NCI-H1105 treated with DMSO at 0.1 percent for 48 hours (cell line): ENCODE measurements around the gene IL17B.

Experiments used
- DNase-seq: peaks from one replicate; lab custom pipeline; 2025; lab: John Stamatoyannopoulos, UW

The IL17B gene

DNA sequence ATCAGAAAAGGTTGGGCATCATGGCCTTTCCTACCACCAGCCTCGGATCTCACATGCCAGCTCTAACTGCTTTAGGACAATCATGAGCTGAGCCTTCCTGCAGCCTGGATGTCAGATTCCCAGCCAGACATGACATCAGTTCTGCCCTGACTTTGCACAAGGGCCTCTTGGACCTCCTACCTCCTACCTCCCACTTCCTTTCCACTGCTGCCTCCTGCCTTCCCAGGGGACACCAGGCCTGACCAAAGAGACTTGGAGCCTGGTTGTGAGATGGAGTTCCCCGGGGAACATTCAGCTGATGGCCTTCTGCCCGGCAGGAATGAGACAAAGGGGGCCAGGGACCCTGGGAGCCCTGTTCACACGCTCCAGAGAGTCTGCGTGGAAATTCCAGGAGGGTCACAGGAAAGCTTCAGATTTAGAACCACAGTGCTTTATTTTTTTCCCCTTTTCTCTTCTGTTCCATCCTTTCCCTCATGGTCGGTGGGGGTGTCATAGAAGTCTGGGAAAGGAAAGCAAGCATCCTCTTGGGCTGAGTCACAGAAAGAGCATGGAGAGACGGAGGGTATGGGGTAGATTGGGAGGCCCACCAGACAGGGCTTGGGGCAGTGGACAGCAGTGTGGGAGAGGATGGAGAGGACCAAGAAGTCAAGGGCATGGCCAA is 35.4 kb upstream of the IL17B start:
- no peak for DNase-seq

DNA sequence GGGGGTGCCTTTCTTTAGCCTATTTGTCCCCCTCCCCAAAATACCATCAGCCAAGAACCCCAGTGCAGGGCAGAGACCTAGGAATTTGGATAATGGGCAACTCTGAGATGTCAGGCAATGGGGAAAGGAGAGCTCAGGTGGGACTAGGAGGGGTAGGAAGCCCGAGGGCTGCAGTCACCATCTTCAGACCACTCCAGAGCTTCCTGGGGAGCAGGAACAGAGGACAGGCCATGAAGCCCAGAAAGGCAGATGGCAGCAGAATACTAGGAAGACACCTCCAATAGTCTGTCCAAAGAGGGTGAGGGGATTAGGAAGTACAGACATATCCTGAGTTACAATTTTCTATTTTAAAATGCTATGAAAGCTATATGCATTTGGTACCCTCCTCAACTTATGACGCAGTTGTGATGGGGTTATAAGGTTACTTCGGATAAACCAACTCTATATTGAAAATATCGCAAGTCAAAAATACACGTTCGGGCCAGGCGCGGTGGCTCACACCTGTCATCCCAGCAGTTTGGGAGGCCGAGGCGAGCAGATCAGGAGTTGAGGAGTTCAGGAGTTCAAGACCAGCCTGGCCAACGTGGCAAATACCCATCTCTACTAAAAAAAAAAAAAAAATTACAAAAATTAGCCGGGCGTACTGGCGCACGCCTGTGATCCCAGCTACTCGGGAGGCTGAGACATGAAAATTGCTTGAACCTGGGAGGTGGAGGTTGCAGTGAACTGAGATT is 34.6 kb upstream of the IL17B start:
- DNase-seq, result no peak

DNA sequence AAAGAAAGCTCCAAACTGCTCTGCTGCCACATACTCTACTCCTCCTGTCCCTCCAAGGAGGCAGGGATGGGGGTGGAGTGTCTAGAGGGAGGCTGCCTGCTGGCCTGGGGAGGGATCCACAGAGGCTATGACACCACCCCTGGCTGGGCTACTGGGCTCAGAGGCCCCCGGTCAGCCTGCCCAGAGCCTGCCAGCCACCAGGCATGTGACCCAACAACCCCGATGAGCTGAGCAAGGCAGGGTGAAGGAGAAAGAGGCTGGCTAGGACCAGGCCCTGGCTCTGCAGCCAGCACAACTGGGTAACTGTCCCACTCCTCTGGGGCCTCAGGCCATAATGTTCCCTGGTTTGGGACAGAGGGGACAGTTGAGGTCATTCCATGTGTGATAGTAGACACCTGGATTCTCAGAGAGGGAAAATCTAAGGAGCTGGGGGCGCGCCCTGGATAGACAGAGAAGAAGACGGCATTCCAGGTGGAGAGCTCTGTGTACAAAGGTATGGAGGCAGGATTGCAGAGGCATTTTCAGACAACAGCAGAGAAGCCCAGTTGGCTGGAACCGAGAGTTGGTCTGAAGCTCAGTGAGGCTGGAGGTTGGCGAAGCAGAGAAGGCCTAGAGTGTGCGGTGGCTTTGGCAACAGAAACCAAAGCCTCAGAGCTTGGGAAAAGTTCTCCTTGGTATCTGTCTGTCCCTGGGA is 33.8 kb upstream of the IL17B start:
- no peak for DNase-seq

DNA sequence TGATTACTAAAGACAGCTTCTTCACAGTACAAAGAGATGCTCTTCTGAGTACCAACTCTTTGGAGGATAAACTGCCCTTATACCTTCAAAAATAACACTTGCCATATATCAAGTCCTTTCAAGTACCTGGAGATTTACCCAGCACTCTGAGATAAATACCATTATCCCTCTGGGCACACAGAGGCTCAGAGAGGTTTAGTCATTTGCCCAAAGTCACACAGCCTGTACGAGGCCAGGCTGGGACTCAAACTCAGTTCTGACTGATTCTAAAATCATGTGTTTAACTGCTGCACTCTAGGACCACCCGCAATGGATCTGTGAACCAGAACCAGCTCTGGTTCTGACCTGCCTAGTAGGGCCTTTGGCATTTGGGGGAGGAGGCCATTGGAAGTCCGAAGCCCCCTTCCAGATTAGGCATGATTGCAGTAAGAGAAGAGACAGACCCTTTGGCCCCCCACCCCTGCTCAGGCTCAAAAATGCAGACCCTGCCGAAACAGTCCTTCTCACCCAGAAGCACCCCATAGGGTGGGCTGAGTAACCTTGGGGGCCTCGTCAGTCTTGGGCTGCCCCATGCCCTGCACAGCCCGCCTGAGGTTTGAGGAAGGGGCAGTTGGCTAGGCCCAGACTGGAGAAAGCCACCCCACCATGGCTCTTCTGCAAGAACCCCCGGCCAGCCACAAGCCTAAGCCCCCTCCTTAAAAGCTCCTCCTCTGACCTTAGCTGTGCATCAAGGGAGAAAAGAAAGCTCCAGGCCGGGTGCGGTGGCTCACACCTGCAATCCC is 32.8 kb upstream of the IL17B start:
- DNase-seq, result no peak

DNA sequence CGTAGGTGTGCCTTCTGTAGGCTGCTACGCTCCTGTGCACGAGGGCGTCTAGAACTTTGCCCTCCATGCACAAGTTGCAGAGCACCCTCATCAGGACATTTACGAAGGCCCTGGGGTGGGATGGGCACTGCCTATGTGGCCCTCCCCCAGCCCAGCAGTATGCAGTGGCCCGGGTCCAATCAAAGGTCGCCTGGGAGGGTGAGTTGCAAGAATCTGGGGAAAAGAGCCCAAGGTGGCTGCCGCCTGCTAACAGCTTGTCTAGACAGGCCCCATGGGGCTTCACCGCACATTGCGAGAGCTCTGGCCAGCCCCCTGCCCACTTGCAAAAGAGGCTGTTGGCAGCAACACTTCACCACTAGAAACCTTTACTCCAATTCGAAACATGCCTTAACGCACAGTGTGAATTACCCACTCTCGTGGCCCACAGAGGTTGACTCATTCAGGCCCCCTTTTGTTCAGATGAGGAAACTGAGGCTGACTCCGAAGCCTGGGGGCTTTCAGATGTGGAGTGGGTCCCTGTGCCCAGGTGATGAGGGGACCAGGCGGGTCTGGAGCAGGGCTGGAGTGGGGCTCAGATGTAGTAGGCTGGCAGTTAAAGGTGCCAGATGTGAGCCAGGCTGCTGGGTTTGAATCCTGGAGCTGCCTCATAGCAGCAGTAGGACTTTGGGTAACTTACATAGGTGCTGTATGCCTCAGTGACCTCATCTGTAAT is 31.8 kb upstream of the IL17B start:
- no peak for DNase-seq

DNA sequence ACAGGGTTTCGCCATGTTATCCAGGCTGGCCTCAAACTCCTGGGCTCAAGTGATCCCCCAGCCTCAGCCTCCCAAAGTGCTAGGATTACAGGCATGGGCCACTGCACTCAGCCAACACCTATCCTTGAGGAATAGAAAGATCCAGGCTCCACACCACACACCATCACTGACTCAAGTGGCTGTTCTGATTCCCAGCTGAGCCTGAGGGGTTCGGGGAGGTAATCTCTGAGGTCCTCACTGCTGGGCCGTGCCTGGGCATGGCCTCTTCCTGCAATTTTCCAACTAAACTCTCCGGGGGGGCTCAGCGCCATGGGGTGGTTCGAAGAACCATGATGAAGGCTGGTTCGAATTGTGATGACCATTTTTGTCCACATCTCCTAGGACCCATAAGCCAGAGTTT is 31.0 kb upstream of the IL17B start:
- no peak for DNase-seq

DNA sequence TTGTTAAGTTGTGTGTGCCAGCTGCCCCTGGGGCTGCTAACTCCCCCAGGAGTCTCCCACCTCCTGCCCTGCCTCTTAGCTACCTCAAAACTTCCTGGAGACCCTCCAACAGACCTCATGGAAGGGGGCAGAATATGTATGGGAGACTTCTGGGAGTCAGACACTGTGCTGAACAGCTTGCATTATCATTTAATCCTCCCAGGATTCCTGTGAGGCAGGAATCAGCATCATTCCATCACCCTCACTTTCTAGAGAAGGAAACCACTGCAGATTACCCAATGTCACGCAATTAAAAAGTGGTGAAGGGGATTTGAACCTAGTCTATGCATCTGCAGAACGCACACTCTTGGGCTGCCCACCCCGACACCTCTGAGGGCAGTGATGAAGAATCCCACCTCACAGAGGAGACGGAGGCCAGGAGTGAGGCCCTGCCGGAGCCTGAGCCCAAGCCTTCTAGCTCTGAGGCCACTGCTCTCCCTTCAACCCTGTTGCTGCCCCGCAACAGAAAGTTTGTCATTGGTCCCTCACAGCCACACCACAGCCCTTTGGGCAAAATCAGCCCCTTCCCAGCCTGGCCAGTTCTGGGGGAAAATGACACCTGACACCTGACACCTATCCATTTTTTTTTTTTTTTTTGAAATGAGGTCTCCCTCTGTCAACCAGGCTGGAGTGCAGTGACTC is 30.3 kb upstream of the IL17B start:
- DNase-seq, result no peak

DNA sequence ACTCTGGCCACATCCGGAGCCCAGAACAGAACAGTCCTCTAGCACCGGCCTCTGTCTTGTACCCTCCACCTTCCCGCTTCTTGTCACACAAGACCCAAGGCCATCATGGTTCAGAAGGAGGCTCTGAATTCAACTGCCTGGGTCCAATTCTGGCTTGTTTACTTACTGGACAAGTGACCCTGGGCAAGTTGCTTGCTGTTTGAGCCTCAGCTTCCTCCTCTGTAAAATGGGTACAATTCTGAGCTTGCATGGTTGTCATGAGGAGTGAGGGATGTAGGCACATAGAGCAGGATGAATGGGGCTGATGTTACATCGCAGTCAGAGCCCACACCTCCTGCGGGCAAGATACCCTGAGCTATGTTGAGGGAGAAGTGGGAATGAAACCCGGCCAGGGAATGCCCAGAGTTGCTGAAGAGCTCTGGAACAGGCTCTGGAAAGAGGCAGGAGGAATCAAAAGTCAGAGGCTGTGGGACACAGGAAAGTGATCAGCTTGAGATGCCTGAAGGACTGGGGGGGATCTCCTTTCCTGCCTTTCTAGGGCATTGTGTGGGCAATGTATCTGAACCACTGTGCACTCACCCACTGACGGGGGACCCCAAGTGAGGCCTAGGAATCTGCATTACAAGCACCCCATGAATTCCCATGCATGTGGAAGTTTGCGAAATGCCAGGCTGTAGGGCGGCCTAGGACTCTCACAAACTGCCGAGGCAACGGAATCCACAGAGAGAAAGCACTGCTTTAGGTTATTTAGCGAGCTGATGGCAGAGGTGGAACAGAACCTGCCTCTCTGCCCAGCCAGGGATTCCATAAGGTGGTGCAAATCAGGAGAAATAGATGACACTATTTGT is 29.4 kb upstream of the IL17B start:
- DNase-seq, result no peak

DNA sequence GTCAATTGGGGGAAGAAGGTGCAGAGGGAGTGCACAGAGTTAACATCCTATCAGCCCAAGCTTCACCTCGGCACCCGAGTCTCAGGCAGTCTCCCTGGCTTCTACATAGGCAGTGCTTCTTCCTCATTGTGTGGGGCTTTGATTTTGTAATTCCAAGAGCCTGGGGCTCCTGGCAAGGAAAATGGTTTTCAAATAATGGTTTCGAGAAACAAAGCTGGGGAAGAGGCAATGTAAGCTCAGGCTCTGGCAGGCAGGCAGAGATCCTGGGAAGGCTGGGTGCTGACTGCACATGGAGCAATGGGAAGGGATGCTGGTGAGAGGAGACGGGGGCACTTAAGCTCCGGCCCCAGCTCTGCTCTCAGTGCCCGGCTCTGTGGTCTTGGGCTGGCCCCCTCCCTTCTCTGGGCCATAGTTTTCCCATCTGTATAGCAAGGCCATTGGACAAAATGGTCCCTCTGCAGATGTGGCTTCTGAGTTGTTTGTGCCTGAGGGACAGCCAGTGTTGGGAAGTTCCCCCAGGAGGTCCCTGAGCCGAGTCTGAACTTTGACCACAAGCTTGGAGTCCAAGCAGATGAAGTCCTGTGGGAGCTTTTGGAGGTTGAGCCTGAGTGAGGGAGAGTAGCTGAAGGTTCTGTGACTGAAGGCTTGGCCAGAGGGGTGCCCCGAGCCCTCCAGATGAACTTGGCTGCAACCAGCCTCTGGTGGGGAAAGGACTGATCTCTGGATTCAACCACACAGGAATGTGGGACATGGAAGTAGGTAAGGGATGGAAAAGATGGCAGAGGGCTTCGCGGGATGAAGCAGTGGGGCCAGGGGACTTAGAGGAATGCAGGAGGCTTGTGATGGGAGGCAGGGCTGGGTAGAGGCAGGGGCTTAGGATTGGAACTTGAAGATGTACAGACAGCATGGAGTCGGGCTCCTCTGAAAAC is 28.5 kb upstream of the IL17B start:
- no peak for DNase-seq

DNA sequence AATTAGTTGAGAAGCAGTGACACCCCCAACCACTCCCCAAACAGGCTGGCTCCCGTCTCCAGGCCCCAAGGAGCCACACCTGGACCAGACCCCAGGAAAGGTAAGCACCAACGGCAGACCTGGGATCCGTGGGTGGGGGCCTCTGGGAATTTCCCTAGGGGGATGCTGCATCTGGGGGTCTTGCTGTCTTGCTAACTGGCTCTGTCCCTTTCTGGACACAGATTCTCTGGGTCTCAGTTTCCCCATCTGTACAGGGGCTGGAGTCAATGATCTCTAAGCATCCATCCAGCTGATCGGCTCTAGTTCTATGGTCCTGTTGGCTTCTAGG is 27.9 kb upstream of the IL17B start:
- no peak for DNase-seq

DNA sequence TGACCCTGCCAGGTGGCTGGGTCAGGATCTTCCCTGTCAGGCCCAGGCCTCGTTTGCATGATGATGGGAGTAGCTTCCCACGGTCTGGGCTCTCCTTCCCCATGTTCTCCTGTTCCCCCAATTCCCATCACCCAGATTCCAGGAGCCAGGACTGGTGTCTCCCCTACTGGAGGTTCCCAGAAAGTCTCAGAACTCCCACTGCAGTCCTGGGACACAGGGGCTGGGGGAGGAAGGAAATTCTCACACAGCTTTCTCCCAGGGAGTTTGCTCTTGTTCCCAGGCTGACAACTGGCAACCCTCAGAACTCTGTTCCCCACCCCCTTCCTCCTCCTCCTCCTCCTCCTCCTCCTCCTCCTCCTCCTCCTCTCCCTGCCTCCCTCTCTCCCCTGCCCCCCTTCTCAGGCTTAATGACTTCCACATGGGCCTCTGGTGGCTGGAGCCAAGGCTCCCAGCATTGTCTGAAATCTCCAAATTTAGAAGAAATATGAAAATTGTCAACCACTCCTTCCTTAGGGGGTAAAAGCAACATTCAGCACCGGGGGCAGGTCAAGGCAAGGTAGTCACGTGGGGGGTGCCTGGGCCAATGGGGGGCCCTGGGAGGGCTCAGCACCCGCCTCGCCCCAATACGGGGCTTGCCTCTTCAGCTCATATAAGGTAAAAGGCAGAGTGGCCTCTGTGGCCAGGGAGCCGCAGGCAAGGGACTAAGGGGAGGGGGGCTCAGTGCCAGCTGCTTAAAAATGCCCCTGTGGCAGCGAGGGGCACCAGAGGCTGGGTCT is 27.3 kb upstream of the IL17B start:
- DNase-seq, result no peak

DNA sequence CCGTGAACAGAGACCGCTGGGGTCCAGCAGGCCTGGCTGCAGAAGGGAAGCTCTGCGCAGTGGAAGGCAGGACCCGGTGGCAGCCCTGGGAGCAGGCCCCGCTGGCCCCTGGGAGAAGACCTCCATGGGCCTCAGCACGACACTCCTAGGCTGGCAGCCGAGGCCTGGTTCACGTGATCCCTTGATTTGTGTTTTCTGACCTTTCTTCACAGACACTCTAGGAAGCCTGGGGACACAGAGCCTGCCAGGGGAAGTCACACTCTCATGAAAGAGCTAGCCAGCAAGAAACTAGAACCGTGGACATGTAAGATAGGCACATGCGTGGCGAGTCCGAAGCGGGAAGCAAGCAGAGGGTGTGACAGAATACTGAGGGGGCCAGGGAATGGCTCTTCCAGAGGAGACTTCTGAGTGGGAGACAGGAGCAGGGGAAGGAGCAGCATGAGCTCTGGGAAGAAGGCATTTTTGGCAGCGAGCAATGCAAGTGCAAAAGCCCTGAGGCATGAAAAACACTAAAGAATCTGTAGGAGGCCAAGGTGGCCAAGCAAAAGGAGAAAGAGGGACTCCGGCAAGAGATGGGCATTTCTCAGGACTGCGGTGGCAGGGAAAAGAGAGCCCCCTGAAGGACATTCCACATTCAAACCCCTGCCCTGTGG is 26.6 kb upstream of the IL17B start:
- DNase-seq, result no peak

DNA sequence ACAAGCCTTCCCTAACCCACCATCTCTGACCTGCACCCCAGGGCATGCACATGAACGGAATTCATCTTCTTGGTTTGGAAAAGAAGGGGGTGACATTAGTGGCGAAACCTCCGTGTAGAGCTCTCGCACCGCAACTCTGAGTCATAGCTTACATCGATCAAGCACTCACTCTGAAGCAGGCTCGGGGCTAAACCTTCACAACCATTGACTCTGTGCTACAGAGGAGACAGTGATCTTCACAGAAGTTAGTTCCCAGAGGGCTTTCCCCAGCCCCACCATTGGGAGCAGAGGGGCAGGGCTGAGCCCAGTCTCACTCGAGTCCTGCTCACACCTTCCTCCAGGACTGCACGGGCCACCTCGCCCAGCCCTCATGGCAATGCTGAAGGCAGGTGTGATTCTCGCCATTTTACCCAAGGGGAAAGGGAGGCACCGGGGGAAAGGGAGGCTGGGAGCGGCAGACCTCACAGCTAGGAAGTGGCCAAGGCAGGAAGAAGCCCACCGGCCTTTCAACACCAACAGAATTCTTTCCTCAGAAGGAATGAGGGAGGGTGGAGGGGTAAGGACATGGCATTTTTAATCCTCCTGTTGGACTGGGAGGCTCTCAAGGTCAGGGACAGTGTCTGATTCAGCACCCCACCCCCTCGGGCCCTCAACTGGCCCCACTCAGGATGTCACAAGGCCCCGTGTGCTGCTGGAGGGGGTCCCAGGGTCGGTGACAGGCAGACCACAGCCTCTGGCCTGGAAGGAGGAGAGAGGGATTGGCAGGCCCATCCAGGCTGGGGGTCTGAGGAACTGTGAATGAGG is 25.9 kb upstream of the IL17B start:
- DNase-seq, result no peak

DNA sequence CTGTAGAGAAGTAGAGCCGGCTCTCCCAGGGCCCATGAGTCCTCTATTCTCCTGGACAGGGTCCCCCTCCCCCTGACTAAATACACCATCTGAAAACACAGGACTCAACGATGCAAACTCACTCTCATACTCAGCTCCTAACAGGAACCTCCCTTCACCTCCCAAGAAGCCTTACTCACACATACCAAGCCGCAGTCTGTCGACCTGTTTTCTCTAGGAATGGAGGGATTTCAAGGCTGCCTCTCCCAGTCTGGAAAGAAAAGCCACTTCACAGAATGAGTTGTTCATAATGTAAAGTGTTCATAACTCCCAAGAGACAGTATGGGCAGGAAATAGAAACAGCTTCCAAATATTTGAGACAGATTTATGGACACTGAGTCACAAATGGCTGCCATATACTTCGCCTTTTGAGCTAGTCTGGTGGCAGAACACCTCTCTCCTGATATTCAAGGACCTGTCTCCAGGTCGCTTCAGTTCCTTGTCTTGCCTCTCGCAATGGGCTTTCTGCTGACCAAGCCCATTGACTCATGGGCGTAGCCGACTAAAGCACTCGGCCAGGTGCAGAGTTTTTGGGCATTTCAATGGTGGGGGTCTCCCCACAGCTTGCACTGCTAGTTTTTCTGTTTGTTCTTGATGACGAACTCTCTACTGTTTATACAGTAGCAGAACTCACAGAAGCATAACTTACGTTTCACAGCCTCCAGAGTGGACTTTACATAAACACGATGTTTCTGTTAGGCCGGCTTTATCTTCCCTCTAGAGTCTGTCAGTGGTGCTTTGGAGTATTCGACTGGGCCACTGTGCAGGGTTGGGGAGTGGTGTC is 25.0 kb upstream of the IL17B start:
- no peak for DNase-seq

DNA sequence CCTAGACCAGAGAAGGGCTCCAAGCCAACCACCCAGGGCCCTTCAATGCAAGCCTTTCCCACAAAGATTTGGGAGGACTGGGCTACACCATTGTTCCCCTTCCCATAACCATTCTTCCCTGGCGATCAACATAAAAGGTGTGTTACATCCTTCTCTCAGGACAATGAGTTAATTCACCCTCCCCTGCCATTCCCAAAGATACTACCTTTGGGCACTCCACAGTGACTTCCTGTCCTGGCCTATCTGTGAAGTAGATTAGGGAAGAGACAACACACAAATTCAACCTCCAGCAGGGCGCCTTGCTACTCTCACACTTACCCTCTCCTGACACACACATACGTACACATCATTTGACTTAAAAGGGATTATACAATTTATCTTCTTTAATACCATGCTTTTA is 23.2 kb upstream of the IL17B start:
- no peak for DNase-seq

DNA sequence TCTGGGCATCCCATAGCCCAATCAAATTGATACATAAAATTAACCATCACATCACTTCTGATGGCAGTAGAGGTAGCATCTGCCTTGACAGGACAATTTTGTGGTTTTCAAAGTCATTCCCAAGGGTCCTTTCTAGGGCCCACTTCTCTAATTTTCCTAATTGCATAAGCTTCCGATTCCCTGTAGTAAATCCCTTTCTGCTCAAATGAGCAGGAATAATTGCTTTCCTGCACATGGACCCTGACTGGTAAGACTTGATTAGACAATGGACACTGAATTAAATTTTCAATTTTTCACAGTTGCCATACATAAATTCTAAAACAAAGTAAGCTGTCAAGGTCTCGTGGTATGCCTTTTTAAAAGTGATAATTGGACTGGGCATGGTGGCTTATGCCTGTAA is 22.0 kb upstream of the IL17B start:
- DNase-seq, result no peak
